Neuron (in vitro differentiated cells): ENCODE data around the gene CCNG2.

Source experiments
- H2AFZ ChIP-seq: one replicate; pipeline ENCODE4 v1.6.1; 2013; ENCODE audit warnings: low read depth, mild to moderate bottlenecking, inconsistent platforms, low read length, moderate library complexity
- H3K27me3 ChIP-seq: one replicate; pipeline ENCODE4 v1.6.1; 2013; ENCODE audit warnings: low read length; ENCODE audit not compliant: insufficient read depth
- H3K36me3 ChIP-seq: one replicate; pipeline ENCODE4 v1.6.1; 2013; ENCODE audit warnings: low read length; ENCODE audit not compliant: insufficient read depth
- H3K4me1 ChIP-seq: one replicate; pipeline ENCODE4 v1.6.1; 2013; ENCODE audit warnings: low read length; ENCODE audit not compliant: insufficient read depth
- H3K4me3 ChIP-seq: 2 replicates; pipeline ENCODE4 v1.5.1; 2013; ENCODE audit warnings: mild to moderate bottlenecking, low read length, moderate library complexity
- H3K9me3 ChIP-seq: one replicate; pipeline ENCODE4 v1.6.1; 2013; ENCODE audit warnings: low read length

Gene CCNG2

GRCh38 chr4:77174426-77174825, 17.4 kb downstream of the CCNG2 start:
- Histone ChIP-seq H3K36me3 (peaks cover 15% of the 10 kb centered on the region), H2AFZ (no peak overlapping the region), H3K27me3 (no peaks in the 10 kb centered on the region), H3K4me1 (peaks cover 35% of the 10 kb centered on the region), H3K9me3 (no peaks in the 10 kb centered on the region), H3K4me3 (no peak overlapping the region)

GRCh38 chr4:77175201-77175611, 18.2 kb downstream of the CCNG2 start:
- Histone ChIP-seq H2AFZ (no peak overlapping the region), H3K4me3 (no peak overlapping the region), H3K27me3 (no peaks in the 10 kb centered on the region), H3K4me1 (peaks cover 35% of the 10 kb centered on the region), H3K9me3 (no peaks in the 10 kb centered on the region), H3K36me3 (peaks cover 7% of the 10 kb centered on the region)

GRCh38 chr4:77176640-77177039, 19.6 kb downstream of the CCNG2 start:
- Histone ChIP-seq H3K9me3 (no peaks in the 10 kb centered on the region), H3K4me3 (no peak overlapping the region), H3K36me3 (no peaks in the 10 kb centered on the region), H3K4me1 (peaks cover 35% of the 10 kb centered on the region), H3K27me3 (no peaks in the 10 kb centered on the region), H2AFZ (no peak overlapping the region)

GRCh38 chr4:77177199-77177598, 20.2 kb downstream of the CCNG2 start:
- Histone ChIP-seq H3K4me1 (peaks cover 35% of the 10 kb centered on the region), H2AFZ (peak overlapping the region; percentile 51), H3K9me3 (no peaks in the 10 kb centered on the region), H3K27me3 (no peaks in the 10 kb centered on the region), H3K4me3 (no peak overlapping the region), H3K36me3 (no peaks in the 10 kb centered on the region)

GRCh38 chr4:77178560-77178959, 21.6 kb downstream of the CCNG2 start:
- no peak overlapping the region for H2AFZ ChIP-seq
- H3K4me3 ChIP-seq = no peak overlapping the region
- no peaks in the 10 kb centered on the region for H3K36me3 ChIP-seq
- no peaks in the 10 kb centered on the region for H3K27me3 ChIP-seq
- H3K4me1 ChIP-seq = peaks cover 35% of the 10 kb centered on the region
- no peaks in the 10 kb centered on the region for H3K9me3 ChIP-seq

GRCh38 chr4:77179519-77179918, 22.5 kb downstream of the CCNG2 start:
- no peaks in the 10 kb centered on the region for H3K9me3 ChIP-seq
- no peaks in the 10 kb centered on the region for H3K36me3 ChIP-seq
- peaks cover 35% of the 10 kb centered on the region for H3K4me1 ChIP-seq
- H3K4me3 ChIP-seq = no peak overlapping the region
- H3K27me3 ChIP-seq = no peaks in the 10 kb centered on the region
- H2AFZ ChIP-seq = no peak overlapping the region

- Histone ChIP-seq H3K36me3 (no peaks in the 10 kb centered on the region), H3K4me1 (peaks cover 20% of the 10 kb centered on the region), H2AFZ (no peak overlapping the region), H3K4me3 (no peak overlapping the region), H3K9me3 (no peaks in the 10 kb centered on the region), H3K27me3 (no peaks in the 10 kb centered on the region)
These were observed 24.7 kb downstream of the CCNG2 start for GRCh38 chr4:77181720-77182119.

GRCh38 chr4:77183777-77184420, 26.9 kb downstream of the CCNG2 start:
- Histone ChIP-seq H2AFZ (no peak overlapping the region), H3K9me3 (no peaks in the 10 kb centered on the region), H3K4me3 (no peak overlapping the region), H3K27me3 (no peaks in the 10 kb centered on the region), H3K4me1 (peaks cover 17% of the 10 kb centered on the region), H3K36me3 (no peaks in the 10 kb centered on the region)

GRCh38 chr4:77184974-77185373, 28.0 kb downstream of the CCNG2 start:
- no peak overlapping the region for H2AFZ ChIP-seq
- H3K27me3 ChIP-seq = no peaks in the 10 kb centered on the region
- H3K4me3 ChIP-seq = no peak overlapping the region
- H3K9me3 ChIP-seq = no peaks in the 10 kb centered on the region
- H3K4me1 ChIP-seq = peaks cover 17% of the 10 kb centered on the region
- H3K36me3 ChIP-seq = no peaks in the 10 kb centered on the region

- Histone ChIP-seq H3K9me3 (no peaks in the 10 kb centered on the region), H3K4me1 (peaks cover 17% of the 10 kb centered on the region), H3K36me3 (no peaks in the 10 kb centered on the region), H2AFZ (no peak overlapping the region), H3K4me3 (no peak overlapping the region), H3K27me3 (no peaks in the 10 kb centered on the region)
These were observed 28.7 kb downstream of the CCNG2 start for GRCh38 chr4:77185686-77186085.

- H3K4me1 ChIP-seq = peaks cover 17% of the 10 kb centered on the region
These were observed 30.3 kb downstream of the CCNG2 start for GRCh38 chr4:77187322-77187721.

GRCh38 chr4:77188498-77189220, 31.7 kb downstream of the CCNG2 start:
- no peaks in the 10 kb centered on the region for H3K27me3 ChIP-seq
- H3K4me1 ChIP-seq = peaks cover 17% of the 10 kb centered on the region
- H3K9me3 ChIP-seq = no peaks in the 10 kb centered on the region
- no peak overlapping the region for H3K4me3 ChIP-seq
- no peak overlapping the region for H2AFZ ChIP-seq
- H3K36me3 ChIP-seq = no peaks in the 10 kb centered on the region

More at GRCh38 chr4:77187322-77187721, 30.3 kb downstream of the CCNG2 start:
- H2AFZ ChIP-seq = no peak overlapping the region
- H3K27me3 ChIP-seq = no peaks in the 10 kb centered on the region
- H3K4me3 ChIP-seq = no peak overlapping the region
- no peaks in the 10 kb centered on the region for H3K9me3 ChIP-seq
- H3K36me3 ChIP-seq = no peaks in the 10 kb centered on the region

GRCh38 chr4:77189412-77189811, 32.4 kb downstream of the CCNG2 start:
- Histone ChIP-seq H3K4me3 (no peak overlapping the region), H3K27me3 (no peaks in the 10 kb centered on the region), H3K4me1 (peaks cover 17% of the 10 kb centered on the region), H3K9me3 (peaks cover 1% of the 10 kb centered on the region), H2AFZ (no peak overlapping the region), H3K36me3 (no peaks in the 10 kb centered on the region)
